Measurements from ENCODE around the gene FAM107B.

Gene FAM107B

DNA sequence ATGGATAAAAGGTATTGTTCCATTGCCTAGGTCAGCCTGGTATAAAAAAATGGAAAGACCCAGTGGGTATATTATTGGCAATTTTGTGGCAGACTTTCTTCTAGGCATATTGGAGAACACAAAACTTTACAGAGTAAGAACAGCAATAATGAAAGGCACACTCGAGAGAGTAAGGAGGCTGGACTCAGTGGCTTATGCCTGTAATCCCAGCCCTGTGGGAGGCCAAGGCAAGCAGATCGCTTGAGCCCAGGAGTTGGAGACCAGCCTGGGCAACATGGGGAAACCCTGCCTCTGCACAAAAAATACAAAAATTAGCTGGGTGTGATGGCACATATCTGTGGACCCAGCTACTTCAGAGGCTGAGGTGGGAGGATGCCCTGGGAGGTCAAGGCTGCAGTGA lies 158.2 kb downstream of the FAM107B start:
- H3K36me3 ChIP-seq (ENCODE audit: insufficient read depth, low read length), result no peaks in the 10 kb centered on the region
- no peak overlapping the region for H3K9ac ChIP-seq (ENCODE audit: low read length)
- H3K4me1 ChIP-seq (ENCODE audit: insufficient read depth, low read length), result peaks cover 6% of the 10 kb centered on the region

DNA sequence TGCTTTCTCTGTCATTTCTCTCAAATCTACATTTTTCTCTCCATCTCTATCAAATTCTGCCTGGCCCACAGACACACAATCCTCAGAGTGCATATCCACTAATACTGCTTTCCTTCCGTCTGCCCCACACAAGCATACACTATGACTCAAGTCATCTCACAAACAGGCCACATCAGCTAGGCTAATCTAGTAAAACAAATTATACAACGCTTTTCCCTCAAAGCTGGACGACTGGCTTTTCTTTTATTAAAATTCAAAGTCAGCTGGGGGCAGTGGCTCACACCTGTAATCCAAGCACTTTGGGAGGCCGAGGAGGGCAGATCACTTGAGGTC lies 161.1 kb downstream of the FAM107B start:
- Histone ChIP-seq H3K9ac (ENCODE audit: low read length) (no peak overlapping the region), H3K36me3 (ENCODE audit: insufficient read depth, low read length) (no peaks in the 10 kb centered on the region), H3K27me3 (ENCODE audit: control insufficient read depth in 1 of 2, insufficient read depth in 2 of 2, low read length in 2 of 2) (no peaks in the 10 kb centered on the region), H3K4me3 (ENCODE audit: low read depth in 1 of 2, low read length in 2 of 2) (no peak overlapping the region), H3K9me3 (ENCODE audit: low read length) (no peaks in the 10 kb centered on the region), H3K27ac (ENCODE audit: low read depth, low read length) (no peak overlapping the region), H3K4me1 (ENCODE audit: insufficient read depth, low read length) (peaks cover 6% of the 10 kb centered on the region)

More for the DNA sequence above, 158.2 kb downstream of the FAM107B start:
- H3K9me3 ChIP-seq (ENCODE audit: low read length), result no peaks in the 10 kb centered on the region
- no peak overlapping the region for H3K27ac ChIP-seq (ENCODE audit: low read depth, low read length)
- no peak overlapping the region for H3K4me3 ChIP-seq (ENCODE audit: low read depth in 1 of 2, low read length in 2 of 2)
- H3K27me3 ChIP-seq (ENCODE audit: control insufficient read depth in 1 of 2, insufficient read depth in 2 of 2, low read length in 2 of 2), result no peaks in the 10 kb centered on the region

DNA sequence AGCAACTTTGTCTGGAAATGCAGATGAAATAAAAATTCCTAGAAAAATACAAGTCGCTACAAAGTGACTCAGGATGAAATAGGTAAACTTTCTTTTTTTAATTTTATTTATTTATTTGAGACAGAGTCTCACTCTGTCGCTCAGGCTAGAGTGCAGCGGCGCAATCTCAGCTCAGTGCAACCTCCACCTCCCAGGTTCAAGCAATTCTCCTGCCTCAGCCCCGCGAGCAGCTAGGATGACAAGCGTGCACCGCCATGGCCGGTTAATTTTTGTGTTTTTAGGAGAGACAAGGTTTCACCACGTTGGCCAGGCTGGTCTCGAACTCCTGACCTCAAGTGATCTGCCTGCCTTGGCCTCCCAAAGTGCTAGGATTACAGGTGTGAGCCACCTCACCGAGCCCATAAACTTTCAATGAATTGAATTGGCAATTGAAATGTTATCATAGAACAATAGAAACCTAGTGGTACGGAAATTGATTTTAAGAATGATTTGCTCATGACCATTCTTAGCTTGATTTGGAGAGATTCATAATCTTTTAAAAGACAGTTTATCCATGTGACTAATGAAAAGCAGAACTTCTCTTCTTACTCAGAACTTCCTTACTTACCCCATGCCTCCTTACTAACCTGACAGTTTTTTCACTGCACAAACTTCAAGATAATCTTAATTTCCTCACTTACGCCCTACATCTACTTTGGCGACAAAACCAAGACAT lies 161.7 kb downstream of the FAM107B start:
- Histone ChIP-seq H3K36me3 (ENCODE audit: insufficient read depth, low read length) (no peaks in the 10 kb centered on the region), H3K4me1 (ENCODE audit: insufficient read depth, low read length) (peaks cover 6% of the 10 kb centered on the region), H3K27ac (ENCODE audit: low read depth, low read length) (no peak overlapping the region), H3K9ac (ENCODE audit: low read length) (no peak overlapping the region), H3K9me3 (ENCODE audit: low read length) (no peaks in the 10 kb centered on the region), H3K27me3 (ENCODE audit: control insufficient read depth in 1 of 2, insufficient read depth in 2 of 2, low read length in 2 of 2) (no peaks in the 10 kb centered on the region), H3K4me3 (ENCODE audit: low read depth in 1 of 2, low read length in 2 of 2) (no peak overlapping the region)

DNA sequence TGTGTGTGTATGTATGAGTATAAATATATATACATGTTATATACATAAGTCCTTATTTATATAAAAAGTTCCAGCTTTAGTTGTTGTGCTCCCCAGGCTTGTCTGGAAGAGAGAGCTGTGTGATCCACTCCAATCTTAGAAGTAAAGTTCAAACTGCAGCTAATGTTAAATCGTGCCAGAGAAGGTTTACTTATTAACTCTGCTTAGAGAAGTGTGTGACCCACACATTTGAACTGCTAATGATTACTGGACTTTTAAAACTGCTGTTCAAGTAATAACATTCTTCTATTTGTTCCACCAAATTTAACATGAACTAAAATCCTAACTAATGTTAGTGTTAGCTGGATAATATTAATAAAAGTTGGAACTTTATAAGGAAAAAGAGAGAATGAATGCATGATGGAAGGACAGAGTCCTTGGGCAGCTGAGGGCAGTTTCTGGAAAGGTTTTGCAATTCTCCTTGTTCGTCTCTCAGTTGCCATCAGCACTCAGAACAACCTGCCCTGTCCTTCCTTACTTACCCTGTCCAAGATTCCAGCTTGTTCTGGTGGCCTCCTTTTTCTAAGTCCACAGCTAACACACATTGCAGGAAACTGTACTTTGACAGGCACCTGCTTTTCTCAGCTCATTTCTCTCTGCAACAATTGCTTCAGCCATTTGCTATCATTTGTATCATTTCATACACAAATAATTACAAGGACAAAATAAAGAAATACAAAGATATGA lies 162.6 kb downstream of the FAM107B start:
- Histone ChIP-seq H3K4me1 (ENCODE audit: insufficient read depth, low read length) (peaks cover 3% of the 10 kb centered on the region), H3K9ac (ENCODE audit: low read length) (no peak overlapping the region), H3K27me3 (ENCODE audit: control insufficient read depth in 1 of 2, insufficient read depth in 2 of 2, low read length in 2 of 2) (no peaks in the 10 kb centered on the region), H3K27ac (ENCODE audit: low read depth, low read length) (no peak overlapping the region), H3K9me3 (ENCODE audit: low read length) (no peaks in the 10 kb centered on the region), H3K36me3 (ENCODE audit: insufficient read depth, low read length) (no peaks in the 10 kb centered on the region), H3K4me3 (ENCODE audit: low read depth in 1 of 2, low read length in 2 of 2) (no peak overlapping the region)

DNA sequence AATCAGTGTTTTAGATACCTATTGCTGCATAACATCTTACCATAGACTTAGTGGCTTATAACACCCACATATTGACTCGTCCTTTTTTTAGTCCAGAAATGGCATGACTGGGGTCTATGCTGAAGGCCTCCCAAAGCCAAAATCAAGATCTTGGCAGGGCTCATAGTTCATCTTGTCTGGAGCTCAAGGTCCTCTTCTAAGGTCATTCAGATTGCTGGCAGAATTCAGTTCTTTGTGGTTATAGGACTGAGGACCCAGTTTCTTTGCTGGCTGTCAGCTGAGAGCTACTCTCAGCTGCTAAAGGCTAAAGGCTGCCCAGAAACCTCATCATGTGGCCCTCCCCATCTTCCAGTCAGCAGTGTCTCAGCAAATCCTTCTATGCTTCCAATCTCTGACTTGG lies 165.5 kb downstream of the FAM107B start:
- Histone ChIP-seq H3K27ac (ENCODE audit: low read depth, low read length) (no peak overlapping the region), H3K9me3 (ENCODE audit: low read length) (no peaks in the 10 kb centered on the region), H3K4me1 (ENCODE audit: insufficient read depth, low read length) (peaks cover 11% of the 10 kb centered on the region), H3K27me3 (ENCODE audit: control insufficient read depth in 1 of 2, insufficient read depth in 2 of 2, low read length in 2 of 2) (no peaks in the 10 kb centered on the region), H3K9ac (ENCODE audit: low read length) (no peak overlapping the region), H3K4me3 (ENCODE audit: low read depth in 1 of 2, low read length in 2 of 2) (no peak overlapping the region), H3K36me3 (ENCODE audit: insufficient read depth, low read length) (no peaks in the 10 kb centered on the region)

DNA sequence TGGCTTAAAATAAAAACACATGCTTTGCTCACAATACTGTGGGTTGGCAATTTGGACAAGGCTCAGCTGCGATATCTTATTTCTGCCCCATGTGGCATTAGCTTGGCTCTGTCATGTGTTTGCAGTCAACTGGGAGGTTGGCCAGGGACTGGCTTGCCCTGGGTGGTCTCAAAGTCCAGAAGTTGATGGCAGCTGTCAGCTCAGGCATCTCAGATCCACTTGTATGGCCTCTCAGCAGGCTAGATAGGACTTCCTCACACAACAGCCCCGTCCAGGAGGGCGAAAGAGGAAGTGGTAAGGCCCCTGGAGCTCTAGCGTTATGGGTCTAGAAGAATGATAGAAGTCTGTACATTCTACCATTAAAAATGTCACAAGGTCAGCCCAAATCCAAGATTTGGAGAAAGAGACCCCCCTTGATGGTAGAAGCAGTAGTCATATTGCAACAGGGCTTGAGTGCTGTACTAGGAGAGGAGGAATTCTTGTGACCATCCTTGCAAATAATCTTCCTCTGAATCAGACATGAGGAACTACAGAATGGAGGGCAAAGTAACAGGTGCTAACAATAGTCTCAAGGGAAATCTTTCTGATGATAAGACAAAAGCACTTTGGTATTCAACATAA lies 166.2 kb downstream of the FAM107B start:
- H3K9ac ChIP-seq (ENCODE audit: low read length), result no peak overlapping the region
- no peaks in the 10 kb centered on the region for H3K27me3 ChIP-seq (ENCODE audit: control insufficient read depth in 1 of 2, insufficient read depth in 2 of 2, low read length in 2 of 2)
- peaks cover 11% of the 10 kb centered on the region for H3K4me1 ChIP-seq (ENCODE audit: insufficient read depth, low read length)
- H3K4me3 ChIP-seq (ENCODE audit: low read depth in 1 of 2, low read length in 2 of 2), result no peak overlapping the region
- no peaks in the 10 kb centered on the region for H3K36me3 ChIP-seq (ENCODE audit: insufficient read depth, low read length)
- no peak overlapping the region for H3K27ac ChIP-seq (ENCODE audit: low read depth, low read length)
- H3K9me3 ChIP-seq (ENCODE audit: low read length), result no peaks in the 10 kb centered on the region

DNA sequence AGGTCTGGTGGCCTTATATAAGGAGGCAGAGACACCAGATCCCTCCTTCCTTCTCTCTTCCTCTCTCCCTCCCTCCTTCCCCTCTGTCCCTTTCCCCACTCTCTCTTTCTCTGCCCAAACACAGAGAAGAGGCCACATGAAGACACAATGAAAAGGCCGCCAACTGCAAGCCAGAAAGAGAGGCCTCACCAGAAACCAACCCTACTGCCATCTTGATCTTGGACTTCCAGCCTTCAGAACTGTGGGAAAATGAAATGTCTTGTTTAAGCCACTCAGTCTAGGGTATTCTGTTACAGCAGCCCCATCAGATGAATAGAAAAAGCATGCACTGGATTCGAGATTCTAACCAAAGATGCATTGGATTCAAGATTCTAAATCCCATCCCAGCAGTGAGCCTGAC lies 168.1 kb downstream of the FAM107B start:
- no peak overlapping the region for H3K9ac ChIP-seq (ENCODE audit: low read length)
- H3K27ac ChIP-seq (ENCODE audit: low read depth, low read length), result no peak overlapping the region
- H3K4me3 ChIP-seq (ENCODE audit: low read depth in 1 of 2, low read length in 2 of 2), result no peak overlapping the region
- no peaks in the 10 kb centered on the region for H3K27me3 ChIP-seq (ENCODE audit: control insufficient read depth in 1 of 2, insufficient read depth in 2 of 2, low read length in 2 of 2)
- no peaks in the 10 kb centered on the region for H3K9me3 ChIP-seq (ENCODE audit: low read length)
- H3K36me3 ChIP-seq (ENCODE audit: insufficient read depth, low read length), result no peaks in the 10 kb centered on the region
- peaks cover 11% of the 10 kb centered on the region for H3K4me1 ChIP-seq (ENCODE audit: insufficient read depth, low read length)

DNA sequence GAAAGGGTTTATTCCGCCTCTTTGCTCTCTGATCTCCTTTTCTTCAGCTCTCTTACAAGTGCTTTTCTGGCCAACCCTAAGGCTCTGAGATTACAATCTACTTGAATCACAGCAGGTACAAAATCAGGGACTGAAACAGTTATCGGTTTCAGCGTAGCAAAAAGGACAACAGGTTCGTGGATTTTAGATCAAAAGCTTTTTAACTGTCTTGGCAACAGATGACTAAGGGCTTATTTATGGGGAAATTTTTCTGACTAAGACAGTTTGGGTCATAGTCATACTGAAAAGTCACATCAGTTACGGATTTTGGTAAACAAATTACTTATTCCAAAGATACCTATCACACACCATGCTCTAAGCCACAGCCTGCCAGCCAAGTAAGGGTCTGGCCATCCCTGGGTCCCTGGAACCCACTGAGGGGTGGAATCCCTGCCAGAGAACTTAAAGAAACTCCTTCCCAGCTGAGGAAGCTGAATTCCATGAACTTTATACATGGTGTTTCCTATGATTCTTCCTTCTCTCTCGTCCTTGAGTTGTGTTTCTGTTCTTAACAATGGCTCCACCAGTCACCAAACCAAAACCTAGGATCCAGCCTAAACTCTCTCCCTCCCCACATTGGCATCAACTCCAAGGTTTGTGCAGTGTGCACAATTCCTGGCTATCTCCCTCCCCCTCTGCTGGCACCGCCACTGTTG lies 169.3 kb downstream of the FAM107B start:
- Histone ChIP-seq H3K27me3 (ENCODE audit: control insufficient read depth in 1 of 2, insufficient read depth in 2 of 2, low read length in 2 of 2) (no peaks in the 10 kb centered on the region), H3K36me3 (ENCODE audit: insufficient read depth, low read length) (no peaks in the 10 kb centered on the region), H3K4me3 (ENCODE audit: low read depth in 1 of 2, low read length in 2 of 2) (peak overlapping the region in 1 of 2 donors; percentile 64), H3K9ac (ENCODE audit: low read length) (peak overlapping the region; percentile 42), H3K9me3 (ENCODE audit: low read length) (no peaks in the 10 kb centered on the region), H3K4me1 (ENCODE audit: insufficient read depth, low read length) (peaks cover 11% of the 10 kb centered on the region), H3K27ac (ENCODE audit: low read depth, low read length) (peak overlapping the region; percentile 63)

DNA sequence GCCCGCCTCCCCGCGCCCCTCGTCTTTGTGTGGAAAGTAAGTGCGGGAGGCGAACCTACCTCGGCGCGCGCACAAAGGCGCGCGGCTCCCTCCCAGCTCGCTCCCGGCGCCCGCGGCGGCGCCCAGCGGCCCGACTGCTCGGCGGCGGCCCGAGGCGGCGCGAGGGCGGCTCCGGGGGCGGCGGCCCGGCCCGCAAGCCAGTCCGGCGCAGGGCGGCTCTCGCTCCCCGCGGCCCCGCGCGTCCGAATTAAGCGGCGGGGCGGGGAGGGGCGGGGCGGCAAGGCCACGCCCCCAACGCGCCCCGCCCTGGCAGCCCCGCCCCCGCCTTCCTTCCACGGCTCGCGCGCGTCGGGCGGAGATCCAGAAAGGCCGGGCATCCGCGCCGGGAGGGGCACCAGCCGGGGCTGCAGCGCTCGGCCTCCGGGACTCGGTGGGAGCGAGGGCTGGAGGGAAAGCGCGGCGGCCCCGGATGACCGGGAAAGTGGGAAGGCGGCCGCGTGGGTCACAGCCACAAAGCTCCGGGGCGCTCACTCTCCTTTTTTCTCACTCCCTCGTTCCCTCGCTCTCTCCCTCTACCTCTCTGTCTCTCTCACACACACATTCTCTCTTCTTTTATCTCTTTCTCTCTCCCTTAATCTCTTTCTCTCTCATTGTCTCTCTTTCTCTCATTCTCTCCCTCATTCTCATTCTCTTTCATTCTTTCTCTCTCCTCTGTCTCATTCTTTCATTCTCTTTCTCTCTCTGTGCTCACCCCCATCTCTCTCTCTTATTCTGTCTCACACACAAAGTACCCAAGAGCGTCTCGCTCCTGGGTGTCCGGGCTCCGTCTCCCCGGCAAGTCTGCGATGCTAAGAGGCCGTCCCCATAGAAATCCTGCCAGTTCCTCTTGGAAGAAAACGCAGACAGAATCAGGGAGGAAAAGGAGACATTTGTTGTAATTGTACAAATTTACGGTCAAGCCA lies 170.2 kb downstream of the FAM107B start:
- H3K9ac ChIP-seq (ENCODE audit: low read length), result peak overlapping the region; percentile 42
- peak overlapping the region; percentile 41 to 64 for H3K4me3 ChIP-seq (ENCODE audit: low read depth in 1 of 2, low read length in 2 of 2)
- H3K36me3 ChIP-seq (ENCODE audit: insufficient read depth, low read length), result peaks cover 2% of the 10 kb centered on the region
- no peaks in the 10 kb centered on the region for H3K9me3 ChIP-seq (ENCODE audit: low read length)
- no peaks in the 10 kb centered on the region for H3K27me3 ChIP-seq (ENCODE audit: control insufficient read depth in 1 of 2, insufficient read depth in 2 of 2, low read length in 2 of 2)
- peak overlapping the region; percentile 63 for H3K27ac ChIP-seq (ENCODE audit: low read depth, low read length)
- peaks cover 11% of the 10 kb centered on the region for H3K4me1 ChIP-seq (ENCODE audit: insufficient read depth, low read length)

DNA sequence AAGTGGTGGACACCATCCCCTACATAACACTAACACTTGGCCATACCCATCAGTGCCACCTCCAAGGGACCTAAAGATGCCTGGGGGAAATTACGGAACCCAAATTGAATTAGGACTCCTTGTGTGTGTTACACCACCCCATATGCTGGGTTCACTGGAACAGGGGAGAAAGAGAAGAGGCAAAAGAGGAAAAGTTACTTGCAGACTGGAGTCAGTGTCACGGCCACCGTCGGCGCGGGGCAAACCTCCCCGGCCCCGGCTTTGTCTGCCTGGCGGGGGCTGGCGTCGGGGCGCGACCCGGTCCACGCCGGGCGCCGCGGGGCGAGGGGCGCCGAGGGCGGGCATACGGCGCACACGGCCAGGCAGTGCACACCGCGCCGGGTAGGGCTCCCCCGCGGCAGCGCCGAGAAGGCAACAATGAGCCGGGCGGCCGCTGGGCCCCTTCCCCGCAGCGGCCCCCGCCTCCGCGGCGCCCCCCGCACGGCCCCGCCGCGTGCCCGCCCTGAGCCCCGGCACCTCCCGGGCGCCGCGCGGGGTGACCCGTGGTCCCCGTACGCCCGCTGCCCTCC lies 171.1 kb downstream of the FAM107B start:
- peaks cover 11% of the 10 kb centered on the region for H3K36me3 ChIP-seq (ENCODE audit: insufficient read depth, low read length)
- no peaks in the 10 kb centered on the region for H3K27me3 ChIP-seq (ENCODE audit: control insufficient read depth in 1 of 2, insufficient read depth in 2 of 2, low read length in 2 of 2)
- no peak overlapping the region for H3K9ac ChIP-seq (ENCODE audit: low read length)
- H3K9me3 ChIP-seq (ENCODE audit: low read length), result no peaks in the 10 kb centered on the region
- H3K4me1 ChIP-seq (ENCODE audit: insufficient read depth, low read length), result peaks cover 11% of the 10 kb centered on the region
- H3K27ac ChIP-seq (ENCODE audit: low read depth, low read length), result no peak overlapping the region
- peak overlapping the region; percentile 31 to 88 for H3K4me3 ChIP-seq (ENCODE audit: low read depth in 1 of 2, low read length in 2 of 2)

All from muscle layer of colon (tissue), 2 donors.